K562 (cell line): ENCODE measurements around the gene VSTM5. TPM values are rescaled to one million over a fixed set of nuclear protein-coding genes. Genes with fewer than 3 reads are reported as not detected.

Source experiments
- ATF6 ChIP-seq: sonication (generic); formaldehyde crosslinking; IDR thresholded peaks from 2 replicates; pipeline ENCODE4 v1.4.0; 2020; ENCODE audit warnings: mild to moderate bottlenecking, missing genetic modification reagents
- CBFA2T3 ChIP-seq: fragments of 450-650 bp; IDR thresholded peaks from 2 replicates; pipeline ENCODE4 v1.6.1; 2017
- KLF16 ChIP-seq: IDR thresholded peaks from 2 replicates; pipeline ENCODE4 v1.6.1; 2016; ENCODE audit warnings: antibody characterized with exemption
- MAFG ChIP-seq: fragments of 450-650 bp; conservative IDR thresholded peaks from 2 replicates; pipeline ENCODE4 v1.6.1; 2016; ENCODE audit warnings: missing genetic modification characterization, missing compliant biosample characterization
- NCOR1 ChIP-seq: fragments of 450-650 bp; IDR thresholded peaks from 2 replicates; pipeline ENCODE4 v1.6.1; 2016; ENCODE audit warnings: mild to moderate bottlenecking, moderate library complexity
- NFRKB ChIP-seq: fragments of 450-650 bp; IDR thresholded peaks from 2 replicates; pipeline ENCODE4 v1.6.1; 2016; ENCODE audit warnings: low read depth
- SMAD4 ChIP-seq: fragments of 250-450 bp; sonication (Bioruptor Pico); conservative IDR thresholded peaks from 2 replicates; pipeline ENCODE4 v1.8.0; 2021; ENCODE audit warnings: inconsistent platforms, mild to moderate bottlenecking, moderate library complexity
- SMARCE1 ChIP-seq: fragments of 450-650 bp; IDR thresholded peaks from 2 replicates; pipeline ENCODE4 v1.7.1; 2016; ENCODE audit warnings: mild to moderate bottlenecking
- SOX6 ChIP-seq: fragments of 450-650 bp; IDR thresholded peaks from 2 replicates; pipeline ENCODE4 v1.6.1; 2014; ENCODE audit warnings: mild to moderate bottlenecking
- STAT5B ChIP-seq: fragments of 250-450 bp; sonication (Bioruptor Pico); IDR thresholded peaks from 2 replicates; pipeline ENCODE4 v1.8.0; 2021; ENCODE audit warnings: mild to moderate bottlenecking, inconsistent platforms
- TSHZ1 ChIP-seq: fragments of 250-450 bp; sonication (Bioruptor Pico); IDR thresholded peaks from 2 replicates; pipeline ENCODE4 v1.4.0; 2020; ENCODE audit warnings: mild to moderate bottlenecking, moderate library complexity
- UBTF ChIP-seq, 2 experiments: IDR thresholded peaks; 2 replicates each; pipeline ENCODE4 v1.6.1; 2012; ENCODE audit warnings: improper control_type of control experiment in 2 of 2, low read depth in 2 of 2, low read length in 2 of 2, borderline replicate concordance in 1 of 2
- ZBTB5 ChIP-seq: fragments of 450-650 bp; IDR thresholded peaks from 2 replicates; pipeline ENCODE4 v1.6.1; 2017; ENCODE audit warnings: antibody characterized with exemption
- ZBTB7A ChIP-seq: IDR thresholded peaks from 2 replicates; pipeline ENCODE4 v1.6.1; 2011; ENCODE audit warnings: low read depth, mild to moderate bottlenecking, low read length, moderate library complexity, borderline replicate concordance; ENCODE audit not compliant: control insufficient read depth
- ZEB2 ChIP-seq: fragments of 450-650 bp; IDR thresholded peaks from 2 replicates; pipeline ENCODE4 v1.6.1; 2016
- ZFP91 ChIP-seq: sonication (generic); formaldehyde crosslinking; IDR thresholded peaks from 2 replicates; pipeline ENCODE4 v1.8.0; 2022; ENCODE audit warnings: mild to moderate bottlenecking, missing genetic modification reagents
- polyA plus RNA-seq, 8 experiments: library from polyadenylated mRNA; depleted of rRNA in 4 of 8; stranded (reverse) in 5 of 8; unstranded in 3 of 8; fragments of >200 nt; fragmentation: Nextera tagmentation in 2 of 8; fragmentation: Illumina TruSeq in 1 of 8; extraction: Ambion mirVana in 2 of 8; extraction: Trizol in 1 of 8; gene quantifications; 2 replicates each; pipeline versions ENCODE4 v1.2.1 to v1.2.3, GENCODE V29; 2011 to 2014; ENCODE audit warnings: inconsistent platforms in 1 of 8, missing spikeins in 1 of 8
- total RNA-seq, 7 experiments: library from RNA; depleted of rRNA in 6 of 7; stranded (reverse); fragments of >200 nt in 6 of 7; fragmentation: Illumina TruSeq in 2 of 7; extraction: Trizol in 2 of 7; gene quantifications; 2 replicates each; pipeline versions ENCODE4 v1.2.1 to v1.2.3, GENCODE V29; 2011 to 2021; ENCODE audit warnings: low replicate concordance in 1 of 7

Gene VSTM5
- total and polyA plus RNA-seq, 9 of the 15 experiments (the other 6 are each of a cell fraction or from before 2014, with no cell fraction given): 0.01 TPM; not detected in 8

GRCh38 chr11:93849751-93850593, 446 bp downstream of the VSTM5 start (continued):
- TF ChIP-seq ATF6 (CRISPR knock-in tag) (no peak), STAT5B (CRISPR knock-in tag) (no peak), SMAD4 (CRISPR knock-in tag) (peak; percentile 73), TSHZ1 (CRISPR knock-in tag) (no peak), NCOR1 (peak; percentile 49; the same call in 1 of the 2 replicates), CBFA2T3 (peak; percentile 54), SMARCE1 (0 out of 2 replicates have a peak, but pooled peaks have one; percentile 25), KLF16 (no peak), ZFP91 (CRISPR knock-in tag) (no peak), NFRKB (no peak), ZEB2 (no peak), ZBTB7A (0 out of 2 replicates have a peak, but pooled peaks have one; percentile 21), MAFG (tag) (no peak), UBTF (IDR thresholded peaks at IDR 0.05; ENCODE audit: borderline replicate concordance in 1 of 2, low read depth in 2 of 2, low read length in 2 of 2) (0 out of 4 replicates have a peak, but pooled peaks of 1 of the 2 experiments have one; percentile 20), ZBTB5 (no peak), SOX6 (no peak)
